Lung (tissue), 12 donors: Measurements from ENCODE around the gene MT1B. TPM values are rescaled to one million over a fixed set of nuclear protein-coding genes. Genes with fewer than 3 reads are reported as not detected.

Source experiments
- ATAC-seq: fragments of 200-7000 bp; cut with Tn5 transposase; one replicate; pipeline ENCODE4 v1.9.1; 2020; ENCODE audit warnings: moderate number of reproducible peaks; ENCODE audit not compliant: insufficient read depth, low FRiP score
- DNase-seq, 3 donors: peaks; one replicate each; pipeline ENCODE4 v3.0.0-alpha.2; 2013 to 2017
- H3K27ac ChIP-seq, 2 donors: one replicate each; pipeline ENCODE4 v1.5.1; 2013; ENCODE audit warnings: mild to moderate bottlenecking in 2 of 2, moderate library complexity in 2 of 2, control low read depth in 1 of 2, inconsistent platforms in 1 of 2, low read depth in 1 of 2, low read length in 1 of 2
- H3K27me3 ChIP-seq, 3 donors: one replicate each; pipeline ENCODE4 v1.5.1; 2013; ENCODE audit warnings: low read length in 2 of 3; ENCODE audit not compliant: control insufficient read depth in 3 of 3, insufficient read depth in 3 of 3
- H3K36me3 ChIP-seq, 4 donors: one replicate each; pipeline ENCODE4 v1.5.1; 2013; ENCODE audit warnings: low read length in 4 of 4, mild to moderate bottlenecking in 1 of 4, moderate library complexity in 1 of 4; ENCODE audit not compliant: control insufficient read depth in 4 of 4, insufficient read depth in 4 of 4
- H3K4me1 ChIP-seq, 5 donors: one replicate each; pipeline ENCODE4 v1.5.1; 2013; ENCODE audit warnings: low read length in 5 of 5, mild to moderate bottlenecking in 2 of 5, moderate library complexity in 1 of 5; ENCODE audit not compliant: control insufficient read depth in 5 of 5, insufficient read depth in 5 of 5
- H3K4me3 ChIP-seq: one replicate; pipeline ENCODE4 v1.5.1; 2013; ENCODE audit warnings: mild to moderate bottlenecking, control low read depth, moderate library complexity
- H3K9ac ChIP-seq, 2 donors: one replicate each; pipeline ENCODE4 v1.5.1; 2013; ENCODE audit warnings: low read length in 2 of 2, control low read depth in 1 of 2; ENCODE audit not compliant: insufficient read depth in 1 of 2
- H3K9me3 ChIP-seq, 4 donors: one replicate each; pipeline ENCODE4 v1.5.1; 2013; ENCODE audit warnings: low read length in 3 of 4, mild to moderate bottlenecking in 1 of 4, moderate library complexity in 1 of 4; ENCODE audit not compliant: control insufficient read depth in 4 of 4, insufficient read depth in 3 of 4
- CTCF ChIP-seq: IDR thresholded peaks from 2 replicates; pipeline ENCODE4 v1.5.1; 2012; ENCODE audit warnings: mild to moderate bottlenecking; ENCODE audit errors: control extremely low read depth, extremely low read depth
- WGBS, 2 donors: extraction: QIAGEN DNeasy Blood & Tissue Kit; methylation state at CpG; one replicate each; pipeline ENCODE4 v1.1.7; 2013; 5-methylcytosine and 5-hydroxymethylcytosine counted together
- polyA plus RNA-seq, 2 donors: library from polyadenylated mRNA; stranded (reverse); fragments of 200-250 nt; gene quantifications; one replicate each; pipeline ENCODE4 v1.2.1, GENCODE V29; 2013
- total RNA-seq, 2 donors: library from RNA; depleted of rRNA in 1 of 2; stranded (reverse); fragments of >200 nt in 1 of 2; gene quantifications; one replicate each; pipeline ENCODE4 v1.2.1, GENCODE V29; 2014 to 2021
- donor health status: control.
- donor health status: control.
- donor health status: Bipolar disorder and iron deficiency.
- donor health status: healthy.
- donor health status: DM: yes; HTN: yes; CAD: no.

Gene MT1B
- total and polyA plus RNA-seq, 4 donors: not detected

GRCh38 chr16:56628486-56629350 is 23.0 kb upstream of the MT1B start:
- Histone ChIP-seq H3K27me3 (peaks cover 0 to 51% (median 36%) of the 10 kb centered on the region in 3 donors), H3K9me3 (peaks cover 0 to 1% (median 0%) of the 10 kb centered on the region in 4 donors), H3K4me3 (no peak overlapping the region), H3K4me1 (peaks cover 0 to 21% (median 0%) of the 10 kb centered on the region in 5 donors), H3K36me3 (no peaks in the 10 kb centered on the region), H3K9ac (no peak overlapping the region), H3K27ac (peak overlapping the region in 1 of 2 donors; percentile 3)
- no peak for ATAC-seq
- no peak for TF ChIP-seq CTCF
- 76 to 79% methylated on average over 9 of the region's 9 CpGs for WGBS, 2 donors
- DNase-seq: no peak

GRCh38 chr16:56629531-56629930 is 22.2 kb upstream of the MT1B start:
- peaks cover 0 to 21% (median 0%) of the 10 kb centered on the region in 5 donors for H3K4me1 ChIP-seq
- DNase-seq (no peak), ATAC-seq (no peak)
- no peaks in the 10 kb centered on the region for H3K36me3 ChIP-seq
- peaks cover 0 to 56% (median 44%) of the 10 kb centered on the region in 3 donors for H3K27me3 ChIP-seq
- no peak overlapping the region for H3K9ac ChIP-seq
- H3K27ac ChIP-seq: no peak overlapping the region
- no peak overlapping the region for H3K4me3 ChIP-seq
- no peak for TF ChIP-seq CTCF
- 90 to 91% methylated on average over 3 of the region's 3 CpGs for WGBS, 2 donors
- H3K9me3 ChIP-seq: peaks cover 0 to 1% (median 0%) of the 10 kb centered on the region in 4 donors

GRCh38 chr16:56630134-56630533 is 21.6 kb upstream of the MT1B start:
- DNase-seq: no peak
- Histone ChIP-seq H3K9ac (no peak overlapping the region), H3K27me3 (peaks cover 0 to 58% (median 46%) of the 10 kb centered on the region in 3 donors), H3K4me3 (no peak overlapping the region), H3K9me3 (peaks cover 0 to 4% (median 0%) of the 10 kb centered on the region in 4 donors), H3K36me3 (no peaks in the 10 kb centered on the region), H3K4me1 (peaks cover 0 to 18% (median 0%) of the 10 kb centered on the region in 5 donors), H3K27ac (no peak overlapping the region)
- 81% methylated on average over 3 of the region's 3 CpGs for WGBS, 2 donors
- ATAC-seq: no peak
- TF ChIP-seq CTCF: no peak
